ENCODE measurements around the gene GID8. TPM values are rescaled to one million over a fixed set of nuclear protein-coding genes. Genes with fewer than 3 reads are reported as not detected.

Gene GID8
- total RNA-seq, 1 donor from 2014 or later = 35.8 TPM

GRCh38 chr20:62899633-62900051 lies 38.3 kb upstream of the GID8 start:
- H3K36me3 Mint-ChIP-seq (ENCODE audit: unreplicated experiment) = peaks cover 28% of the 10 kb centered on the region
- TF ChIP-seq CTCF (IDR thresholded peaks at IDR 0.05) = no peak
- H3K4me1 Mint-ChIP-seq (ENCODE audit: unreplicated experiment) = peaks cover 10% of the 10 kb centered on the region
- no peak overlapping the region for H3K27ac Mint-ChIP-seq (ENCODE audit: unreplicated experiment)
- no peak for DNase-seq (ENCODE audit: extremely low spot score, unreplicated experiment)
- H3K9me3 Mint-ChIP-seq (ENCODE audit: unreplicated experiment) = no peaks in the 10 kb centered on the region
- H3K4me3 Mint-ChIP-seq (ENCODE audit: unreplicated experiment) = no peak overlapping the region
- no peaks in the 10 kb centered on the region for H3K27me3 Mint-ChIP-seq (ENCODE audit: unreplicated experiment)

- Mint-ChIP-seq H3K27ac (ENCODE audit: unreplicated experiment) (peak overlapping the region; percentile 27), H3K4me1 (ENCODE audit: unreplicated experiment) (peaks cover 10% of the 10 kb centered on the region), H3K4me3 (ENCODE audit: unreplicated experiment) (no peak overlapping the region), H3K27me3 (ENCODE audit: unreplicated experiment) (no peaks in the 10 kb centered on the region), H3K9me3 (ENCODE audit: unreplicated experiment) (no peaks in the 10 kb centered on the region), H3K36me3 (ENCODE audit: unreplicated experiment) (peaks cover 29% of the 10 kb centered on the region)
- DNase-seq (ENCODE audit: extremely low spot score, unreplicated experiment) = no peak
- TF ChIP-seq CTCF (IDR thresholded peaks at IDR 0.05) = peak; percentile 87
Measured at GRCh38 chr20:62900052-62900691, 37.8 kb upstream of the GID8 start.

GRCh38 chr20:62900692-62901584 lies 37.0 kb upstream of the GID8 start:
- H3K4me3 Mint-ChIP-seq (ENCODE audit: unreplicated experiment) = no peak overlapping the region
- no peak overlapping the region for H3K27ac Mint-ChIP-seq (ENCODE audit: unreplicated experiment)
- peaks cover 10% of the 10 kb centered on the region for H3K4me1 Mint-ChIP-seq (ENCODE audit: unreplicated experiment)
- DNase-seq (ENCODE audit: extremely low spot score, unreplicated experiment) = no peak
- TF ChIP-seq CTCF (IDR thresholded peaks at IDR 0.05) = no peak
- peaks cover 31% of the 10 kb centered on the region for H3K36me3 Mint-ChIP-seq (ENCODE audit: unreplicated experiment)
- no peaks in the 10 kb centered on the region for H3K27me3 Mint-ChIP-seq (ENCODE audit: unreplicated experiment)
- H3K9me3 Mint-ChIP-seq (ENCODE audit: unreplicated experiment) = no peaks in the 10 kb centered on the region

DNA sequence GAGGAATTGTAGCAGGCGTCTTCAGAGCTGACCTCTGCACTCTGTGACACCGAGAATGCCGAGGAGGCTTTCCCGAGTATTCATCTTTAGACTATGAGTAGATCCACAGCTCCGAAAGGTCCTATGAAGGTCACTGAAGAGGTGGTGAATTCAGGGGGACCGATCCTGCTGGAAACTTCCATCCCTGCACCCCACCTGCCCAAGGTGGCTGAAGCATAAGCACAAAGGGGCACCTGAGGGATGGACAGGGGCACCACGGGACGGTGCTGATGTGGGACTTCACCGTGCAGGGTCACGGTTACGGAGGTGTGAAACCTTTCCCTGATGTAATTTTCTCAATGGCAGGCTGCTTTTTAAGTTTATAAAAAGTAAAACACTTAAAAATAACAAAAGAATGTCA lies 36.1 kb upstream of the GID8 start:
- no peak for TF ChIP-seq CTCF (IDR thresholded peaks at IDR 0.05)
- no peak for DNase-seq (ENCODE audit: extremely low spot score, unreplicated experiment)
- Mint-ChIP-seq H3K4me3 (ENCODE audit: unreplicated experiment) (no peak overlapping the region), H3K27me3 (ENCODE audit: unreplicated experiment) (no peaks in the 10 kb centered on the region), H3K36me3 (ENCODE audit: unreplicated experiment) (peaks cover 41% of the 10 kb centered on the region), H3K9me3 (ENCODE audit: unreplicated experiment) (no peaks in the 10 kb centered on the region), H3K4me1 (ENCODE audit: unreplicated experiment) (peaks cover 10% of the 10 kb centered on the region), H3K27ac (ENCODE audit: unreplicated experiment) (no peak overlapping the region)

All from osteocyte (in vitro differentiated cells).